Calu3 (cell line): ENCODE measurements around the gene FNDC3B. TPM values are rescaled to one million over a fixed set of nuclear protein-coding genes. Genes with fewer than 3 reads are reported as not detected.

Source experiments
- BruUV-seq: library from RNA; stranded (reverse); fragments of 400-500 nt; replicated peaks from 2 replicates; lab custom pipeline; 2021; lab: Mats Ljungman, UMichigan
- CTCF ChIA-PET: fragments of 300-600 bp; sonication (Branson Sonifier 250); formaldehyde crosslinking; loops from one replicate; lab custom pipeline; 2022; ENCODE audit warnings: antibody characterized with exemption; lab: Charles Lee
- DNase-seq: peaks from one replicate; pipeline ENCODE4 v3.0.0; 2022
- H3K27ac Mint-ChIP-seq: one replicate; pipeline ENCODE4 v1.8.0; 2022; ENCODE audit warnings: mixed read lengths; ENCODE audit not compliant: unreplicated experiment
- H3K27me3 Mint-ChIP-seq: one replicate; pipeline ENCODE4 v1.8.0; 2022; ENCODE audit warnings: mixed read lengths; ENCODE audit not compliant: unreplicated experiment
- H3K36me3 Mint-ChIP-seq: one replicate; pipeline ENCODE4 v1.8.0; 2022; ENCODE audit warnings: mild to moderate bottlenecking, moderate library complexity, mixed read lengths; ENCODE audit not compliant: insufficient read depth, unreplicated experiment
- H3K4me1 Mint-ChIP-seq: one replicate; pipeline ENCODE4 v1.8.0; 2022; ENCODE audit warnings: mild to moderate bottlenecking, low read depth, mixed read lengths; ENCODE audit not compliant: unreplicated experiment
- H3K4me3 Mint-ChIP-seq: one replicate; pipeline ENCODE4 v1.8.0; 2022; ENCODE audit warnings: mild to moderate bottlenecking, low read depth, moderate library complexity, mixed read lengths; ENCODE audit not compliant: unreplicated experiment
- H3K9me3 Mint-ChIP-seq: one replicate; pipeline ENCODE4 v1.8.0; 2022; ENCODE audit warnings: low read depth, mixed read lengths; ENCODE audit not compliant: unreplicated experiment
- intact Hi-C: fragments of 100-400 bp; cut with micrococcal nuclease; formaldehyde crosslinking; loops from one replicate; pipeline ENCODE4 v1.10.0; 2022; ENCODE audit not compliant: unreplicated experiment
- total RNA-seq: library from RNA; stranded (reverse); gene quantifications from 2 replicates; pipeline ENCODE4 v1.2.3, GENCODE V29; 2022
- TF ChIP-seq, protein P1 (sequence below): fragments of 200-600 bp; IDR thresholded peaks from one replicate; pipeline ENCODE4 v1.8.0; 2022; ENCODE audit warnings: antibody characterized with exemption; ENCODE audit not compliant: unreplicated experiment

Gene FNDC3B
- total RNA-seq, 1 experiment from 2014 or later: 453 TPM

GRCh38 chr3:172256101-172256734 lies 216.8 kb downstream of the FNDC3B start:
- peaks cover 88% of the 10 kb centered on the region for H3K4me1 Mint-ChIP-seq
- intact Hi-C loops: no loop called here
- CTCF ChIA-PET: no interaction called here
- H3K27me3 Mint-ChIP-seq: no peaks in the 10 kb centered on the region
- H3K36me3 Mint-ChIP-seq: peaks cover 100% of the 10 kb centered on the region
- H3K4me3 Mint-ChIP-seq: no peak overlapping the region
- no TSS peak for BruUV-seq
- H3K9me3 Mint-ChIP-seq: no peaks in the 10 kb centered on the region
- no peak for DNase-seq
- H3K27ac Mint-ChIP-seq: peak overlapping the region; percentile 80
- TF ChIP-seq, protein P1, sequence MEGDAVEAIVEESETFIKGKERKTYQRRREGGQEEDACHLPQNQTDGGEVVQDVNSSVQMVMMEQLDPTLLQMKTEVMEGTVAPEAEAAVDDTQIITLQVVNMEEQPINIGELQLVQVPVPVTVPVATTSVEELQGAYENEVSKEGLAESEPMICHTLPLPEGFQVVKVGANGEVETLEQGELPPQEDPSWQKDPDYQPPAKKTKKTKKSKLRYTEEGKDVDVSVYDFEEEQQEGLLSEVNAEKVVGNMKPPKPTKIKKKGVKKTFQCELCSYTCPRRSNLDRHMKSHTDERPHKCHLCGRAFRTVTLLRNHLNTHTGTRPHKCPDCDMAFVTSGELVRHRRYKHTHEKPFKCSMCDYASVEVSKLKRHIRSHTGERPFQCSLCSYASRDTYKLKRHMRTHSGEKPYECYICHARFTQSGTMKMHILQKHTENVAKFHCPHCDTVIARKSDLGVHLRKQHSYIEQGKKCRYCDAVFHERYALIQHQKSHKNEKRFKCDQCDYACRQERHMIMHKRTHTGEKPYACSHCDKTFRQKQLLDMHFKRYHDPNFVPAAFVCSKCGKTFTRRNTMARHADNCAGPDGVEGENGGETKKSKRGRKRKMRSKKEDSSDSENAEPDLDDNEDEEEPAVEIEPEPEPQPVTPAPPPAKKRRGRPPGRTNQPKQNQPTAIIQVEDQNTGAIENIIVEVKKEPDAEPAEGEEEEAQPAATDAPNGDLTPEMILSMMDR: no peak

GRCh38 chr3:172257648-172258400 lies 218.4 kb downstream of the FNDC3B start:
- Mint-ChIP-seq H3K9me3 (no peaks in the 10 kb centered on the region), H3K27ac (peak overlapping the region; percentile 76), H3K27me3 (no peaks in the 10 kb centered on the region), H3K4me1 (peaks cover 86% of the 10 kb centered on the region), H3K4me3 (peak overlapping the region; percentile 7), H3K36me3 (peaks cover 100% of the 10 kb centered on the region)
- CTCF ChIA-PET: no interaction called here
- intact Hi-C loops: no loop called here
- DNase-seq: peak; percentile 29
- BruUV-seq: no TSS peak
- TF ChIP-seq, protein P1: no peak

DNA sequence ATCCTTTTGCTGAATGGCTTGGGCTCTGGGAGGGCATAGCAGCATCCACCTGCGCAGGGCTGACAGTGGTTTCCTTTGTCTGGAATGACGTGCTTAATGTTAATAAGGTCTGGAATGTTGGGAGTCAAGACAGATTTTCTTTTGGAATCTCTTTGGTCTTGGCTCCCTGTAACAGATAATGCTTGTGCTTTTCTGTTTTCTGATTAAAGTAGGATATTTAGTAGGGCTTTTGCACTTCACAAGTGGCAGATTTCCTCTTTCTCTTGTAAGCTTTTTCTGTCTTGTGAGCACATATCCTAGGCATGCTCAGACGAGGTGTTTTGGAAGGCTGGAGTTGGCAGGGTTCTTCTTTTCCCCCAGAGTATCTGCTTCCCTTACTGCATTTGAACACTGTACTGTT lies 219.2 kb downstream of the FNDC3B start:
- intact Hi-C loops: no loop called here
- no peak for DNase-seq
- Mint-ChIP-seq H3K4me1 (peaks cover 86% of the 10 kb centered on the region), H3K27me3 (no peaks in the 10 kb centered on the region), H3K36me3 (peaks cover 100% of the 10 kb centered on the region), H3K27ac (peak overlapping the region; percentile 76), H3K9me3 (no peaks in the 10 kb centered on the region), H3K4me3 (peak overlapping the region; percentile 7)
- TF ChIP-seq, protein P1: no peak
- no TSS peak for BruUV-seq
- CTCF ChIA-PET: no interaction called here

- CTCF ChIA-PET: no interaction called here
- Mint-ChIP-seq H3K36me3 (peaks cover 100% of the 10 kb centered on the region), H3K27me3 (no peaks in the 10 kb centered on the region), H3K27ac (peak overlapping the region; percentile 76), H3K4me1 (peaks cover 90% of the 10 kb centered on the region), H3K4me3 (no peak overlapping the region), H3K9me3 (no peaks in the 10 kb centered on the region)
- no TSS peak for BruUV-seq
- no peak for DNase-seq
- TF ChIP-seq, protein P1: no peak
- intact Hi-C loops: no loop called here
Observed at GRCh38 chr3:172259111-172259541, 219.7 kb downstream of the FNDC3B start.
